ENCODE measurements around the gene TRMT1L.

DNA sequence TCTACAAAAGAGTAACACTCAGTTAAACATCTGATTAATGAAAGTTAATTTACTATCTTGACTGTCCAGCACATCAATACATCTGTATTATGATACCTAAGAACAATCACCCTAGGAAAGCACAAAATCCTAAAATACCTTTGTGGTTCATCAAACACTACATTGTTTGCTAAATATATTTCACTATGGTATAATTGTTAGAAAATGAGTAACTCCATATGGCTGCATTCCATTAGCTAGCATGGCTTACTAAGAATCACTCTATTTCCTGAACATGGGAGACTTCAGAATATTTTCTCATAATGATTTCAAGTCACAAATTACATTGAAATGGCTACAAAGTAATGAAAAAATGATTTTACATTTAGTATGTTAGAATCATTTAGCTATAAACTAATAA lies 12.5 kb downstream of the TRMT1L start:
- no peak for TF ChIP-seq CTCF (IDR thresholded peaks at IDR 0.05)
- TF ChIP-seq POLR2A (IDR thresholded peaks at IDR 0.05), result no peak

All from uterus (tissue), 2 donors.